GM21526 (cell line): ENCODE measurements around the gene MEGF11.

Experiments used
- ATAC-seq: cut with Tn5 transposase; IDR thresholded peaks from one replicate; pipeline ENCODE4 v1.9.1; 2021; ENCODE audit warnings: moderate library complexity; ENCODE audit not compliant: unreplicated experiment, low FRiP score

MEGF11 gene

GRCh38 chr15:66184936-66185790, 68.4 kb downstream of the MEGF11 start:
- no peak for ATAC-seq

- no peak for ATAC-seq
Observed at GRCh38 chr15:66184492-66184891, 69.1 kb downstream of the MEGF11 start.

GRCh38 chr15:66180531-66181097, 72.9 kb downstream of the MEGF11 start:
- ATAC-seq = no peak

GRCh38 chr15:66178531-66178910, 75.0 kb downstream of the MEGF11 start:
- no peak for ATAC-seq

GRCh38 chr15:66172324-66172980, 81.1 kb downstream of the MEGF11 start:
- ATAC-seq = no peak

GRCh38 chr15:66171841-66172240, 81.7 kb downstream of the MEGF11 start:
- ATAC-seq = no peak

- ATAC-seq = no peak
Observed at GRCh38 chr15:66170716-66171115, 82.8 kb downstream of the MEGF11 start.

- no peak for ATAC-seq
Observed at GRCh38 chr15:66170042-66170441, 83.5 kb downstream of the MEGF11 start.

- ATAC-seq = no peak
Observed at GRCh38 chr15:66169625-66170024, 83.9 kb downstream of the MEGF11 start.

GRCh38 chr15:66169023-66169422, 84.5 kb downstream of the MEGF11 start:
- no peak for ATAC-seq

- ATAC-seq = no peak
Observed at GRCh38 chr15:66167854-66168253, 85.7 kb downstream of the MEGF11 start.

GRCh38 chr15:66165856-66166255, 87.7 kb downstream of the MEGF11 start:
- no peak for ATAC-seq

GRCh38 chr15:66164788-66165187, 88.8 kb downstream of the MEGF11 start:
- no peak for ATAC-seq

GRCh38 chr15:66163553-66163952, 90.0 kb downstream of the MEGF11 start:
- ATAC-seq = no peak

GRCh38 chr15:66162286-66162685, 91.3 kb downstream of the MEGF11 start:
- no peak for ATAC-seq

- no peak for ATAC-seq
Observed at GRCh38 chr15:66161575-66162118, 91.9 kb downstream of the MEGF11 start.

GRCh38 chr15:66161108-66161507, 92.4 kb downstream of the MEGF11 start:
- no peak for ATAC-seq

- no peak for ATAC-seq
Observed at GRCh38 chr15:66157507-66157906, 96.0 kb downstream of the MEGF11 start.

- ATAC-seq = no peak
Observed at GRCh38 chr15:66156310-66156975, 97.1 kb downstream of the MEGF11 start.

- no peak for ATAC-seq
Observed at GRCh38 chr15:66155065-66155464, 98.5 kb downstream of the MEGF11 start.

- ATAC-seq = no peak
Observed at GRCh38 chr15:66154581-66154980, 99.0 kb downstream of the MEGF11 start.
